ENCODE results near the gene ADAMTSL3.

Gene ADAMTSL3

GRCh38 chr15:83708328-83708727 is 54.4 kb downstream of the ADAMTSL3 start:
- DNase-seq = no peak

GRCh38 chr15:83709241-83709640 is 55.3 kb downstream of the ADAMTSL3 start:
- DNase-seq = peak; percentile 60

DNA sequence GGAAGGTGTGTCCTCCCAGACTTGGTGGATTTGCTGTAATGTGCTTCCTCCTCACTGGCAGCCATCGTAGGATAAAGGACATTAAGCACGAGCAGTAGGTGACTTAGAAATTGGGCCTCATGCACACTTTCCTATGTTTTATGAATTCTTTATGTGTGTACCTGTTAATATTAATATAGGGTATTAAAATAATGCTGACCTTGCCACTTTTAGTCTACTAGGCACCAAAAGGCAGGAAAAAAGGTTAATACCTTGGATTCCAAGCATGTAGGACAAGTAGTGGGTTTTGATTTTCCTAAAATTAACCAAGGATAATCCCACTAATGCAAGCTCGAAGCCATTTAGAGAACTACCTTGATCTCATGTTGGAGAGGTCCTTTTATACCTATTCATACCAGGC is 55.9 kb downstream of the ADAMTSL3 start:
- DNase-seq = no peak

GRCh38 chr15:83710452-83710851 is 56.5 kb downstream of the ADAMTSL3 start:
- DNase-seq = no peak

- no peak for DNase-seq
Observed at GRCh38 chr15:83711236-83711635, 57.3 kb downstream of the ADAMTSL3 start.

- DNase-seq = no peak
Observed at GRCh38 chr15:83713242-83713641, 59.3 kb downstream of the ADAMTSL3 start.

- DNase-seq = no peak
Observed at GRCh38 chr15:83714939-83715628, 61.2 kb downstream of the ADAMTSL3 start.

GRCh38 chr15:83716605-83717004 is 62.7 kb downstream of the ADAMTSL3 start:
- DNase-seq = no peak

- no peak for DNase-seq
Observed at GRCh38 chr15:83717010-83717409, 63.1 kb downstream of the ADAMTSL3 start.

- DNase-seq = no peak
Observed at GRCh38 chr15:83720468-83720867, 66.5 kb downstream of the ADAMTSL3 start.

GRCh38 chr15:83721031-83721430 is 67.1 kb downstream of the ADAMTSL3 start:
- no peak for DNase-seq

- no peak for DNase-seq
Observed at GRCh38 chr15:83721981-83722380, 68.1 kb downstream of the ADAMTSL3 start.

GRCh38 chr15:83723216-83723615 is 69.3 kb downstream of the ADAMTSL3 start:
- no peak for DNase-seq

GRCh38 chr15:83732196-83732595 is 78.3 kb downstream of the ADAMTSL3 start:
- no peak for DNase-seq

DNA sequence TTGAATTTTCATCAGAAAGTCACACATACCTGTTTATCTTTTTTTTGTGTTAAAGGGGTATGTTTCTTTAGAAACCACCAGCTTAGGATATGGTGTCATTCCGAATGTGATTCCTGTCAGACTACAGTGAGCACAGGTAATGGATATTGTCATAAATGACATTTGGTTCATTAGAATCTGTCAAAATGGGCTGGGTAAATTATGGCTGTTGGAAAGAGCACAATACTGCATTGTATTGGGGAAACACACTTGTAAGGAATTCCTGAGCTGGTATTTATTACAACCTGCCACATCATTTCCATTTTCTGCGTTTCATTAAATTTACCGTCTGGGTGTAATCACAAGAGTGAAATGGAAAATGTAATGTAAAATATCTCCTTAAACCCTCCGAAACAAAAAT is 78.8 kb downstream of the ADAMTSL3 start:
- DNase-seq = no peak

DNA sequence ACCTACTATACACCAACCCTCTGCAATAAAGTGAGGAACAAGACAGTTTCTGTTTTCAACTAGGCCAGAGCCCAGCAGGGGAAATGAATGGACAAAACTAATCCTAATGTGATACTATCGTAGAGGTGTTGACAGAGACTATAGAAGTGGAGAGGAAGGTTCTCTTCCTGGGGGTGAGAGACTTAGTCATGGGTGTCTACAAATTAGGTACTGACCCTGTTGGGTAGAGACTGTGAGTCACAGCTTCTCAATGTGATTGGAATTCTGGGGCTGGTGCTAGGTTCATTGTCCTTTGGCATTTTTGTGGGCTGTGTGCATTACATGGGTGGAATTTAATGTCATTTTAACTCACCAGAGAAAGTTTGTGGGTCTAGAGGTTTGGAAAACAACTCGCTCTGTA is 79.3 kb downstream of the ADAMTSL3 start:
- peak; percentile 92 for DNase-seq

GRCh38 chr15:83733691-83734090 is 79.8 kb downstream of the ADAMTSL3 start:
- no peak for DNase-seq

GRCh38 chr15:83734487-83734886 is 80.6 kb downstream of the ADAMTSL3 start:
- DNase-seq = no peak

GRCh38 chr15:83739629-83740028 is 85.7 kb downstream of the ADAMTSL3 start:
- DNase-seq = no peak

GRCh38 chr15:83745771-83746170 is 91.8 kb downstream of the ADAMTSL3 start:
- DNase-seq = no peak

DNA sequence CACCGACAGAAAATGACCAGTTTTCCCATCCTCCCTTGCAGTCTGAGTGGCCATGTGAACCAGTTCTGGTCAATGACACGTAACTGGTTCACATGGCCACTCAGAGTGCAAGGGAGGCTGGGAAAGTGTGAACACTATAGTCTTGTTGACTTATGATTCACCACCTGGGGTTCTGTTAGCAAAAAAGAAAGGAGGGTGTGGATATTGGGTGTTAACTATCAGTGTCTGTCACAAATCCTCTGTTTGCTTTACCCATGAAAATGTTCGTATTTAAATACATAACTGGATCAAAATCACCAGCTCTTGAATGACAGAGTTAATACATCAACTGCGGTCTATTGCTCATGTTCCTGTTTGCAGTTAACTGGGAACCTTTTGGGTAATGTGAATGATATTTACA is 92.3 kb downstream of the ADAMTSL3 start:
- no peak for DNase-seq

- DNase-seq = peak; percentile 40
Observed at GRCh38 chr15:83747050-83747717, 93.3 kb downstream of the ADAMTSL3 start.

GRCh38 chr15:83747718-83748110 is 93.8 kb downstream of the ADAMTSL3 start:
- DNase-seq = no peak

DNA sequence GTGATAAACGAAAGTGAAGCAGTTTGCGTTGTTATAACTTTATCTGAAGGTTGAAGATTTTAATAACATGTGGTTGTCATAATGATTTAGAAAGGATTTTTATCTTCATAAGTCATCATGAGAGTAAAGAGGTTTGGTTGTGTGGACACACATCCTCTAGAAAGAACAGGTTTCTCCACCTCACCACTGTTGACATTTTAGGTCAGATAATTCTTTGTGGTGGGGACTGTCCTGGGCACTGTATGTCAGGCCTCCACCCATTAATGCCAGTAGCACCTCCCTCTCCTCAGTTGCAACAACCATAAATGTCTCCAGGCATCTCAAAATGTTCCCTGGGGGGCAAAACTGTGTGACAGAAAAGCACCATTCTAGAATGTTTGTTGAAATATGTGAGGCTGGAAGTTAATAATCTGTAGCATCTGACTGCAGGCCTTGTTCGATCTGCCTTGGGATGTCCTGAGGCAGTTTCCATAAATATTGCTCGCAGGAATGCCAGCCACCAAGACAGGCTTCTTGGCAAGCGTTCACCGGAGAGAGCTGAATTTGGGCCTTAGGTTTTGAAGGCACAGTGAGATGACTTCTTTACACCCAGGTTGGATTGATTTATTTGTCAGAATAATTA is 100.1 kb downstream of the ADAMTSL3 start:
- DNase-seq = no peak
